Measurements from ENCODE around the gene ICE1.
"Not testable (repeated sequence)": the region's sequence is repeated elsewhere in the genome, so short reads cannot be mapped to it uniquely, and the experiment has no call there.

Gene ICE1

GRCh38 chr5:5456858-5457257 is 34.4 kb downstream of the ICE1 start:
- DNase-seq: no peak

- no peak for DNase-seq
Measured at GRCh38 chr5:5460311-5460710, 37.8 kb downstream of the ICE1 start.

GRCh38 chr5:5461012-5461411 is 38.5 kb downstream of the ICE1 start:
- DNase-seq: no peak

GRCh38 chr5:5464036-5464715 is 41.7 kb downstream of the ICE1 start:
- no peak for DNase-seq

- no peak for DNase-seq
Measured at GRCh38 chr5:5466227-5466626, 43.8 kb downstream of the ICE1 start.

- DNase-seq: no peak
Measured at GRCh38 chr5:5467737-5468136, 45.3 kb downstream of the ICE1 start.

- DNase-seq: no peak
Measured at GRCh38 chr5:5470933-5471332, 48.5 kb downstream of the ICE1 start.

- DNase-seq: no peak
Measured at GRCh38 chr5:5473226-5473625, 50.7 kb downstream of the ICE1 start.

- DNase-seq: no peak
Measured at GRCh38 chr5:5474961-5475360, 52.5 kb downstream of the ICE1 start.

- no peak for DNase-seq
Measured at GRCh38 chr5:5475975-5476374, 53.5 kb downstream of the ICE1 start.

- not testable (repeated sequence) for DNase-seq
Measured at GRCh38 chr5:5479578-5479977, 57.1 kb downstream of the ICE1 start.

- DNase-seq: no peak
Measured at GRCh38 chr5:5480481-5481111, 58.1 kb downstream of the ICE1 start.

GRCh38 chr5:5481206-5481605 is 58.7 kb downstream of the ICE1 start:
- DNase-seq: no peak

- no peak for DNase-seq
Measured at GRCh38 chr5:5481633-5482032, 59.2 kb downstream of the ICE1 start.

GRCh38 chr5:5483350-5483749 is 60.9 kb downstream of the ICE1 start:
- DNase-seq: no peak

GRCh38 chr5:5483880-5484598 is 61.6 kb downstream of the ICE1 start:
- DNase-seq: no peak

- no peak for DNase-seq
Measured at GRCh38 chr5:5486122-5486521, 63.6 kb downstream of the ICE1 start.

- no peak for DNase-seq
Measured at GRCh38 chr5:5487585-5488360, 65.3 kb downstream of the ICE1 start.

- DNase-seq: no peak
Measured at GRCh38 chr5:5490774-5491347, 68.4 kb downstream of the ICE1 start.

GRCh38 chr5:5492087-5492933 is 69.8 kb downstream of the ICE1 start:
- DNase-seq: no peak

GRCh38 chr5:5492934-5493271 is 70.4 kb downstream of the ICE1 start:
- not testable (repeated sequence) for DNase-seq

Data from activated naive CD4-positive, alpha-beta T cell (primary cell).